ENCODE data around the gene DAPK2.

DAPK2 gene

DNA sequence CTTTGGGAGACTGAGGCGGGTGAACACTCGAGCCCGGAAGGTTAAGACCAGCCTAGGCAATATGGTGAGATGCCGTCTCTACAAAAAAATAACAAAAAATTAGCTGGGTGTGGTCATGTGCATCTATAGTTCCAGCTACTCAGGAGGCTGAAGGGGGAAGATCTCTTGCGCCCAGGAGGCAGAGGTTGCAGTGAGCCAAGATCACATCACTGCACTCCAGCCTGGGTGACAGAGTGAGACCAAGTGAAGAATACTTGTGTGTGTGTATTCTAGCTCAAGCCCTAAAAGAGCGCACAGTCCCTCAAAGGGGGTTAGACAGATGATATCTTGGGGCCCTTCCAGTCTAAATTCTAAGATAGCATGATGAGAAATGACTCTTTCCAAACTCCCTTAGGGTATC, 23.7 kb downstream of the DAPK2 start:
- DNase-seq, result no peak

DNA sequence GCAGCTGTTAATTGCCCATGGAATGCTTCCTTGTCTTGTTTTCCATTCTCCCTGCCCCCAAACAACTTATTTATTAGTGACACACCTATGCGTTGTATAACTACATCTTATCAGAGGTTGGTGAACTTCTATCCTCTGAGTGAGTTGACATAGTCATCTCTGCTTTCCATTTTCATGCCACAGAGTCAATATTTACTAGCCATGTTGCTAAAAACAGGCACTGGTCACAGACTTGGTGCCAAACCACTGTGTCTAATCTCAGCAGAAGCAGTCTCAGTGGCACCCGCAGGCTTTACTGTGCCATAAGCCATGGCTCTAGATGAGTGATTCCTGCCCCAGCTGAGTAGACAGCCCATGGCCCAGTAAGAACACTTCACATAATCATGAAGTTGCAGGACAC, 26.5 kb downstream of the DAPK2 start:
- no peak for DNase-seq

DNA sequence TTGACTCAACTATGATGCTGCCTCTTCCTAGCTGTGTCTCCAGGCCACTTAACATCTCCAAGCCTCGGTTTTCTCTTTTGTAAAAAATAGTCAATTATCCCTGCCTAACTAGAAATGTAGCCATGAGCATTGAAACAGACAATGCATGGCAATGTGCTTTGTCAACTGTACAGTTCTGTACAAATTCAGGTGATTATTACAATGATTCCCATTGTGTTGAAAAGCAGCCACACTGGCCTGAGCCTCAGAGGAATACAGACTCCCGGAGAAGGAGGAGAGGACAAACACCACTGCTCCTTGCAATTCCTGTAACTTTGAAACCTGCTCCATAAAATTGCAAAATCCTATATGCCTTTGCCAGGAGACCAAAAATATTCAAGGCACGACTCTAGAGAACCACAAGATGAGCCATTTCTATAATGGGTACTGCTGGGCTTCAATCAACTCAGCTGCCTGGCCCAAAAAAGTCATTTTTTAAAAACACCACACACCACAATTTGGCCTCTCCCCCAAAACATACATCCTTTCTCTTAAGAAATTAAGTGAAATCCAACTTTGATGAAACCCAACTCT, 28.6 kb downstream of the DAPK2 start:
- DNase-seq, result no peak

DNA sequence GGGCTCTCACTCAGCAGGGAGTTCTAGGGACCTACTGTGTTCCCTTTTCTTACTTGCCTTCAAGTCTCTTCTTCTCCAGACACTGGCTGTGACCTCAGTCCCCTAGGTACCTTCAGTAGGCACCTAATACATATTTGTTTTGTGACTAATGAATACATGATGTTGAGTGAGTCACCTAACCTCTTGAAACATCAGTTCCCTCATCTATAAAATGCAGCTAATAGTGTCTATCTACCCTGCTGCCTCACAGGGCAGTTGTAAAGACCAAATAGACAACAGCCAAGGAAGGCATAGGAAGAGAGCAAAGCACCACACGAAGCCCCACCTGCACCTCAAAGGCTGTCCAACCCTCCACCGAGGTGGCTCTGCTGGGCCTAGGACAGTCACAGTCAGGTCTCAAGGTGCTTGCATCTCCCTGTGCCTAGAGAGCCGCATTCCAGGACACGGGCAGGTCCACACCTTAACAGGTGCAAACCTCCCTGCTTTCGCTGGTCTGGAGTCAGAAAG, 29.1 kb downstream of the DAPK2 start:
- DNase-seq, result no peak

DNA sequence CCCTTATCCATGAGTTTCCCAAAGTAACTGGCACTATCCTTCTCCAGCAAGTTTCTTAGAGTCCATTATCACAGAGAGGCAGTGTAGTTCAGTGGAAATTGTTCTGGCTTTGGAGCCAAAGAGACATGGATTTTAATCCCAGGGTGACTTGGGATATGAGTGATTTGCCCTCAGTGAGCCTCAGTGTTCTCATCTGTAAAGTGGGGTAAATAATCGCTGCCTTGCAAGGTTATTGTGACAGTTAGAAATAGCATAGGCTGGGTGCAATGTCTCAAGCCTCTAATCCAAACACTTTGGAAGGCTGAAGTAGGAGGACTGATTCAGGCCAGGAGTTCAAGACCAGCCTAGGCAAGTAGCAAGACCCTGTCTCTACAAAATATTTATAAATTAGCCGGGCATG, 30.0 kb downstream of the DAPK2 start:
- no peak for DNase-seq

DNA sequence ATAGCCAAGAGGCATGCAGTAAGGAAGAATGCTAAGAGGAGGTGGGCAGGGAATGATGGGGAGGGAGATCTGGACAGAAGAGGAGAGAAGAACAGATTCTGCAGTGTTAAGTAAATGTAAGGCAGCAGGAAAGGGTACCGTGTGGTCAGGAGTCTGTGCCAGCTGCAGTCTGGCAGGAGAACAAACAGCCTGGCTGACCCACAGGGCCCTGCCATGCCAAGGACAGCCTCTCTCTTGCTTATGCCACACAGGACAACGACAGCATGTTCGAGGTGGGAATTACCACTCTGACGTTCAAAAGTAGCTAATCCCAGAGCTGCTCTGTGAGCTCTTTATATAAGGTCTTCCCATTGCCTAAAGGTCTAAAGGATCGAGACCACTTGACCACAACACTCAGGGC, 31.3 kb downstream of the DAPK2 start:
- DNase-seq, result no peak

DNA sequence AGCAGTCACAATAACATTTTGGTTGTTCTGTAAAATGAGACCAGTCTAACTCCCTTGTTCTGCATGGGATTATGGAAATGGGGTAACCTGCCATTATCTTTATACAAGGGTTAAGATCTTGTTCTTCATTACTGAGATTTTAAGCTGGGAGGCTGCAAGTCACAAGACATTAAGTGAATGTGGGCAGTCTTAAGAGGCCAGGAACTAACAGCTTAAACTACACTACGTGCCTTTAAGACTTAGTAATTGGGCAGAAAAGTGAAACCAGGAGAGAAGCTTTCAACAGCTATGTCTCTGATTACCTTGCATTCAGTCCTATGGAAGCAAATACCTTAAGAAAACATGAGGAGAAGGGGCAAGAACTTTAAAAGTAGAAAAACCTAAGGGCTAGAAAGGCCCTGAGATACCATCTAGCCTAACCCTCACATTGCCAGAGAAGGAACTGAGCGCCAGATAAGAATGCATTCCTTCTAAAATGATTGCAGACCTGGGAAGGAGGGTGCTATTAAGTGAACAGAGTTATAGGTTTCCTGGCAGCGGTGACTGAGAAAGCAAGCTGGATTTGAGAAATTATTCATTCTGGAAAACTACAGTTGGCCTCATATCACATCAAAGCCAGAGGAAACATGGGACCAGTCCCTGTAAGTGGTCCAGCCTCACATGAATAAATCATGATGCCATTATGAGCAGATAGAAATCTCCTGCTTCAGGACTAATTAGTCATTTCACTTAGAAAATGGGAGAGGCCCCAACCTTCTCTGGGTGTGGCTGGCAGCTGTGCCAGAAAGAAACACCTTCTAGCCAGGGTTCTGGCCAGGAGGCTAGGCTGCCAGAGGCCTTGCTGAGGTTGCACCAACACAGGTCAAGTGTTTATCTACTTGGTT, 32.9 kb downstream of the DAPK2 start:
- no peak for DNase-seq

DNA sequence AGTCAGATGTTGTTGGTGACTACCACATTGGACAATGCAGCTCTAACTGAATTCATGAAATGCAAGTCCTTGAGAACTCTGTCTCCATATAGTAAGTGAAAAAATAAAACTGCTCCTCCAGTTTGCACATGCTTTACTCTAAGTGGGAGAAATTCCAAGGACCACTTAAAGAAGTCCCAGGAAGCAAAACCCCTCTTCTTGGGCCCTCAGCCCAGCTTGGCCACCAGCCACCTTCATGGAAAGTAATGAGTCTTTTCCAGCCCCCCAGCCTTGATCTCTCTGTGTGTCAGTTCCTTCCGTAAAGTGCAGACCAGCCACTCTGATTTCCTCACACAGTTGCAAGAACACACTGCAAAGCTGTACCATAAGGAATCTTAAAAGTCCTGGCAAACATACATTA, 34.5 kb downstream of the DAPK2 start:
- DNase-seq, result no peak

DNA sequence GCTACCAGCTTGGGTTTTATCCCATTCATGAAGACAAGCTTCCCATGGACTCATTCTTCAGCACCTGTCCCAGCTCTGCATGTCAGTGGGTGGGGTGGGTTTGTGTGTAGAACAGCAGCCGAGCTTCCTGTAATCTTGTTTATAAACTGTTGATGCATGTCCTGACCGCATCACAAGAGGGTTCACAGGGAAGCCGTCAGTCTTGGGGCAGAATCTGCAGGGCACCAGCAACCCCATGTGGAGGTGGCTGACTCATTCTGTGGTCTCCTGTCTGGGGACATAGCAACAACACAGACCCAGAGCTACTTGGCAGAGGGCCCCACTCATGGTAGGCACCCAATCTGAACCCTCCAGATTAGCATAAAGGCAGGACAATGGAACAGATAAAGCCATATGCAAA, 35.6 kb downstream of the DAPK2 start:
- DNase-seq, result no peak

DNA sequence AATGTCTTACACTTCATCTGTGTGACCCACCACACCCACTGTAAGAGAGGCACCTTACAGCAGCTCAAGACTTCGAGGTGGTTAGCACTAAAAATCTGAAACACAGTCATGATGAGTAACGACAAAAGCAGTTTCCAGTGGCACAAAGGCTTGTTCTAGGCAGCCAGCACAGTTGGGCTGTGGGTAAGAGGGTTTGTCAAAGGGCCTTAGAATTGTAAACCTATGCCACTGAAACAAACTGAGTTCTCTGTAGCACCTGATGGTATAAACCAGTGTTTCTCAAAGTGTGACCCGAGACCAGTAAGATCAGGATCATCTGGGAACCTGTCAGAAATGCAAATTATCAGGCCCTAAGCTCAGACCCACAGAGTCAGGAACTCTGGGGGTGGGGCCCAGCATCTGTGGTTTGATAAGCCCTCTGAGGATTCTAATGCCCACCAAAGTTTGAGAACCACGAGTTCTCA, 36.5 kb downstream of the DAPK2 start:
- no peak for DNase-seq

DNA sequence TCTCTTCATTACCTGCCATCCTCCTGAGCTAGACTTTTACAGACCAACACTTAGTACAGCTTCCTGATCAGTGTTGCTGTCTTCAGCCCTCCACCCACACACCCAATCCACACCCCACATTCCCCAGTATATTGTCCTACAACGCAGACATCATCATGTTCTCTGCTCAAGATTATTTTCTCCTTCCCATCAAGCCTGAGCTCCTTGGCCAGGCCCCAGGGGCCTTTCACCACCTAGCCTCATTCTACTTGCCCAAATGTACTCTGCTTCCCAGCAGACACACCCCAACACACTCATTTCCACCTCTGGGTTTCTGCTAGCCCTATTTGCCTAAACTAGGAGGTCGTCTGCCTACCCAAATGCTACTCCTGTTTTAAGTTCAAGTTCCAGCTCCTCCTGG, 37.0 kb downstream of the DAPK2 start:
- no peak for DNase-seq

DNA sequence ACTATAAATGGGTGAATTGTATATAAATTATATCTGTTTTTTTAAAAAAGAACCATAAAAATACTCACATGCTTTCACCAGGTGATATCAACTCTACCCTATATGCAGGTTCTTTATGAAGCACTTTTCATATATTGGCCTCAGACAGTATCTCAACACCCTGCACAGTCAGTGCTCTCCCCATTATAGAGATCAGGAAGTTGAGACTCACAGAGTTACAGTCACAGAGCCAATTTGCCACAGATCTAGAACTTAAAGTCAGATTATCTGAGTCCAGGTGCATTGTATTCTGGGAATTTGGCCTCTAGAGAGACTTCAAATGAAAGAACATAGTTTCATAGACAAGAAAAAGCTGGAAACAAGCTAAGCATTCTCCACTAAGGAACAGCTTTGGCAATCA, 38.1 kb downstream of the DAPK2 start:
- no peak for DNase-seq

DNA sequence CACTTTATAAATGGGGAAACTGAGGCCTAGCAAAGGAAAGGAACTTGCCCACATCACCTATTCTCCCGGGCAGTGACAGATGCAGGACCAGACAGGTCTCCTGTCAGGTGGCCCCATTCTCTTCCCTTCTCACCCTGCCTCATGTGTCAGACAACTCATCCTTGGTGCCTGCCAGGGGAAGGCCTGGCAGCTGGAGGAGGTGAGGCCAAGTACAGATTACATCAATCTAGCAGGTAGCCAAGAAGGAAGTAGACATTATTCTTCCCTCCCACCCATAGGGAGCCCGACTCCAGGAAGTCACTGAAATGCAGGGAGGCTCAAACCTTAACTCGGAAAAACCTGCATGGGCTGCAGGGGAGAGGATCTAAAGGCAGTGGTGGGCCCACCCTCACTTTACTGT, 39.6 kb downstream of the DAPK2 start:
- DNase-seq, result no peak

DNA sequence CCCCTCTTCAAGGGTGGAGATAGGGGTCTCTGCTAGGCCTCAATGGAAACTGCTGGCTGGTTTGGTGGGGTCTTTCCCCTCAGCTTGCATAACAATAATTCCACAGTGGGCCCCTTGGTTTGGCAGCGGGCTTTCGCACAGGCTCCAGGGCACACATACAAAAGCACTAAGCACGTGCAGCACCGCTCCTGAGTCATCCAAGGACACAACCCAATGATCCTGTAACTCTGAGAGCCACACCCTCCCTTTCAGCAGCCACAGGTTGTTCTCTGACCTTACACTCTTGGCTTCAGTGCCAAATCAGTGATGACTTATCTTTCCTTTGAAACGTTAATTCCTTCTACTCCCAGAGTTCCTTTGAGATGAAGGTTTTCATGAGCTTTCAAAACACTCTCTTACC, 41.7 kb downstream of the DAPK2 start:
- DNase-seq, result no peak

DNA sequence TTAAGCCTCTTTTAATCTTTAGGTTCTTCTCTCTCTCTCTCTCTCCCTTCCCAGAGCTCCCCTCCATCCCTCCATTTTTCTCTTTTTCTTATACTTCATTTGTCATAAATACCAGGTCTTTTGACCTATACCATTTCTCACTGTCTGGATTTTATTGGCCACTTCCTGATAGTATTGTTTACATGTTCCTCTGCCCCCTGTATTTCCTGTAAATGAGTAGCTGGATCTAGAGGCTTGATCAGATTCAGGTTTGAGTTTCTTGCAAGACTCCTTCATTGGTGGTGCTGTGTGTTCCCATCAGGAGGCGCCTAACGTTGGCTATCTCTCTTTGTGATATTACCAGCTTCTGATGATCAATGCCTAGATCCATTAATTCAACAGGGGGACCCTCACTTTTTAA, 42.2 kb downstream of the DAPK2 start:
- DNase-seq, result no peak

DNA sequence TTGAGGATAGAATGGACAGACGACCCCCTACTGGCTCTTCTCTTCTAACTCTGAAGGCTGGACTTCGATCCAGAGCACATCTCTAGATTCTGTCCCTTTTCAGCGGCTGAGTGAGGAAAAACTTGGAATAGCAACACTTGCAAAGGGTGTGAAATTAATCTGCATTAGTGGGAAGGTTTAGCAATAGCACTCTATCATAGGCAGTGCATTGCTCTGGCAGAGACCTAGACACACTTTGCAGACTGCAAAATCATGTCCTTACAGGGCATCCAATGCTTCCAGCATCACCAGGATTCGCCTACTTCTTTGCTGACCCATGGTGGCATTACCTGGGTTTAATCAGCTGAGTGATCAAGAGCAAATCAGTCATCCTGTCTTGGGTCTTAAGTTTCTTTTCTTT, 43.1 kb downstream of the DAPK2 start:
- no peak for DNase-seq

DNA sequence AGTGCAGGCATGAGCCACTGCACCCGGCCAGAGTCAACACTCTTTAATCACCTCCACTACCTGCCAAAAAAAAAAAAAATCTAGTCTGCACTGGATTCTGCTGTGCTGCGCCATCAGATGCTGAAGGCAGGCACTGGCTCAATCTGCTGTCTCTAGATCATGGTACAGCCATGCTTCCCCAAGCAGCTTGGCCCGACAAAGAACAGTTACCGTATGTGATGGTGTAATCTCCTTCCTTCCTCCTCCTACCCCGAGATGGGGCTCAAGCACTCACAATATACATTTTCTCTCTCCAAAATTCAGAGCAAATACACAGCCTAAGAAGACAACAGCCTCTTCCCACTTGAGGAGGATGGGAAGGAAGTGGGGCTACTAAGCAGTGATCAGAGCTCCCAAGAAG, 45.1 kb downstream of the DAPK2 start:
- no peak for DNase-seq

DNA sequence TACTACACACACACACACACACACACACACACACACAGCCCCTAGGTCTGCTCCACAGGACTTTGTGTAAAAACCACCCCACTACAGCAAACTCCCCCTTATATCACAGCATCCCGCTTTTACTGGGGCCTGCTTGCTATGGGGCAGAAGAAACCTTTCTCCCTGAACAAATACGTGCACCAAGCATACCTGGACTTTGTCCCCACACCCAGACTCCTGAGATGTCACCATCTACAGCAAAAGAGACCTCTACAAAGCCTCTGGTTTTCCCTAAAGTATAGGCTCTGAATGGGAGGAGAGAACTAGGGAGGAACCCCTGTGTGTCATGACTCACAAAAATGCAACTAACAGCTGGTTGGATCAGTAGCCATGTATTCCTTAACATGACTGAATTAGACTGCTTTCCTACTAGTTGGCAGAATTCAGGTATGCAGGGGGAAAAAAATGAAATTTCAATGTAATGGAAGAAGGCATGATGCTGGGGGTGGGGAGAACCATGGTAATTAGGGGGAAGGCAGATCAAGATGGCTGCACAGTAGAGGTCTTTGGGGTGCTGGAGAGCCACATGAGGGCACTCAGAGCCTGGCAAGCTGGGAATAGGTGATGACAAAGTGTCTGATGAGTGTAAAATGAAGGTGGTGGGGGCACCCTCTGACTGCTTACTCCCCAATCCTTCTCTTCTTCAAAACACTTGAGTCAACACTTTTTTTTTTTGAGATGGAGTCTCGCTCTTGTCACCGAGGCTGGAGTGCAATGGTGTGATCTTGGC, 45.9 kb downstream of the DAPK2 start:
- no peak for DNase-seq

DNA sequence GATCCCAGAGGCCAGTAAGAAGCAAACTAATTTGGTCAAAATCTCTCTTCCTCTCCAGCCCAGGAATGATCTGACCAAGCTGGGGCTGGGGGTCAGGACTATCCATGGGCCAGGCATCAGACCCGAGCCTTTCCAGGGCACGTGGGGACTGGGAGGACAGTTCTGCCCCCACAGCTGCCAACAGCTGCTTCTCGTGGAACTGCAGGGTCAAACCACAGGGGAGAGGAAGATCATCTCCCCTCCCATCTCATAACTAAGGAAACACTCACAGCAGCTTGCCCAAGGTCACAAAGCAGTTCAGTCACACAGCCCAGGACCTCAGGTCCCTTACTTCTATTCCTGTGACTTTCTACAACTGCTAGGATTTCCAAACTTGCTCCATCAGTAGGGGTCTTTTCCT, 47.1 kb downstream of the DAPK2 start:
- no peak for DNase-seq

DNA sequence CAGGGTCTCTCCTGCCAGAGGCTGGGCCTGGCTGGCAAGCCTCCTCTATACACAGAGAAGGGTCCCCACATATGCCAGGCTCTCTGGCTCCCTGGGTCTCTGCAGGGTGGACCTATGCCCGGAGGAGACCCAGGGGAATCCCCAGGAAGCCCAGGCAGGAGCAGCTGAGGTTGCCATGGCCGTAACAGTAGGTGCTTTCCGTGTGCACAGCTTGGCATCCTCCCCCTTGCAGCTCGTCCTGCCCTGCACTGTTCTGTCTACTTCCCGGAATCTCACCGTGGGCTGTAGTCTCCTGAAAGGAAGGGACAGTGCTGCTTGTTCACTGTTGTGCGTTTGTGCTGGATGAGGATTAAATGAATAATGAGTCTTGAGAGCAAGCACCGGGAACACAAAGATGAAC, 47.8 kb downstream of the DAPK2 start:
- DNase-seq, result no peak

DNA sequence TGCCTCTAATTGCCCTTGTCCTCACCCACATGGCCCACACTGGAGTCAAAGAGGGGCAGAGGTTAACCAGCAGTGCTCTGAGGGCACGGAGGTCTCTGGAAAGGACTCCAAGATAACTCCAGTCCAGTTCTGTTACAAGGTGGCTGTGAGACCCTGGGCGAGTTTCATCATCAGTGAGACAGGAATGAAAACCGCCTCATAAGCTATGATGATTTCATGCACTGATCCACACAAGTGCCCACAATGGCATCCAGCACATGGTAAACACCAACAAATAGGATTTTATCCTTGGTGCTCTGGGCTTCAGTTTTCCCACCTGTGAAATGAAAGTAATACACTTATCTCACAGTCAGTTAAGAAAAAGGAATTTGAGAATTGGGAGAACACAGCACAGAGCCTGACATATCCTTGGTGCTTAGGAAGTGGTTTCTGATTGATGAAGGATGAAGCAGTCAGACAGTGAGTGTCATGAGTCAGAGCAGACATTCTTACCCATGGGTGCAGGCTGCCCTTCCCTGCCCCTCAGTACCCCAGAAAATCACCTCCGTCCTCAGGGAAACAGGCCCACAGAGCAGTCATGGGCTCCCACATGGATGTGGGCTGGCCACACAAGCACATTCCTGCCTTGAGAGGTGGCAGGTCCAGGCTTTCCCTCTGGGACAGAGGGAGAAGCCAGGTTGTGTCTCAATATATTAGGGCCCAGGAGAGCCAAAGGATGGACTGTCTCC, 48.4 kb downstream of the DAPK2 start:
- DNase-seq, result no peak

DNA sequence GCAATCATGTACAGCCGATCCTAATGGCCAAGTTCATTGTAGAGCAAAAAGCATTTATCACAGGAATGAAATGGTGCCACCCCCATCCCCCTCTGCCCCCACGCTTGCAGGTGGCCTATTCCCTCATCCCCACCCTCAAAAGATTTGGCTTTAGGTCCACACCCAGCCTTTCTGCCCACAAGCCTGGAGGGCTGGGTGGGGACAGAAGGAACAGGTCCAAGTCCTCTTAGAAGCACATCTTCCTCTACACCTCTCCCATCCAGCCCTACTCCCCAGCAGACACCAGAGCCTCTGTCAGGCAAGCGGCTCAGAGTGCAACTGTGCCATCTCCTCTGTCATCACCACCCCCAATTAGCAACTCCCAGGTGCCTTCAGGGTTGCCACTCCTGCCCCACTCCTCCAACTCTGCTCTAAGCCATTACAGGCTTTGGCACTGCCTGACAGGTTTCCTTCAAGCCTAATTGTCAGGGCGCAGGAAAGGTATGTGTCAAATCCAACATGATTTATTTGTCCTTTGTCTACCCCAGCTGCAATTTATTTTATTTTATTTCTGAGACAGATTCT, 49.4 kb downstream of the DAPK2 start:
- DNase-seq, result no peak

DNA sequence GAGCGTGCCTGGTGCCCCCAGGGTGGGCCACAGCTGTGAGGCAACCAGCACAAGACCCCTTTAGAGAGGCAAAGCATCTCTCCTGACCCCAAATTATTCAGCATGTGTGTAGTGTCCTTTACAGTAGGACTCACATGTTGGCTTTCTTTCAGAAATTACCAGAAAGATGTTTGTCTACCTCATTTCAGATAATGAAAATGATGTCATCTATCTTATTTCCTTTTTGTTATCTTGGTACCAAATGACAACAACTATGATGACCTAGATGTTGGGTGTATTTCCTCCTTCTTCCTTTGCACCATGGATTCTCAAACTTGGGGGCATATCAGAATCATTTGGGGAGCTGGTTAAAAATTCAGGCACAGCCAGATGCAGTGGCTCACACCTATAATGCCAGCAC, 50.5 kb downstream of the DAPK2 start:
- no peak for DNase-seq

Measured in NCI-H510A (cell line).